ENCODE measurements around the gene BCL11B.
"Not testable (repeated sequence)": the region's sequence is repeated elsewhere in the genome, so short reads cannot be mapped to it uniquely, and the experiment has no call there.

BCL11B gene

GRCh38 chr14:99239661-99240092 lies 32.3 kb downstream of the BCL11B start:
- DNase-seq (ENCODE audit: low read depth) = no peak

GRCh38 chr14:99238216-99238615 lies 33.8 kb downstream of the BCL11B start:
- DNase-seq (ENCODE audit: low read depth) = no peak

- DNase-seq (ENCODE audit: low read depth) = no peak
Measured at GRCh38 chr14:99237288-99237687, 34.7 kb downstream of the BCL11B start.

- no peak for DNase-seq (ENCODE audit: low read depth)
Measured at GRCh38 chr14:99236386-99237138, 35.4 kb downstream of the BCL11B start.

DNA sequence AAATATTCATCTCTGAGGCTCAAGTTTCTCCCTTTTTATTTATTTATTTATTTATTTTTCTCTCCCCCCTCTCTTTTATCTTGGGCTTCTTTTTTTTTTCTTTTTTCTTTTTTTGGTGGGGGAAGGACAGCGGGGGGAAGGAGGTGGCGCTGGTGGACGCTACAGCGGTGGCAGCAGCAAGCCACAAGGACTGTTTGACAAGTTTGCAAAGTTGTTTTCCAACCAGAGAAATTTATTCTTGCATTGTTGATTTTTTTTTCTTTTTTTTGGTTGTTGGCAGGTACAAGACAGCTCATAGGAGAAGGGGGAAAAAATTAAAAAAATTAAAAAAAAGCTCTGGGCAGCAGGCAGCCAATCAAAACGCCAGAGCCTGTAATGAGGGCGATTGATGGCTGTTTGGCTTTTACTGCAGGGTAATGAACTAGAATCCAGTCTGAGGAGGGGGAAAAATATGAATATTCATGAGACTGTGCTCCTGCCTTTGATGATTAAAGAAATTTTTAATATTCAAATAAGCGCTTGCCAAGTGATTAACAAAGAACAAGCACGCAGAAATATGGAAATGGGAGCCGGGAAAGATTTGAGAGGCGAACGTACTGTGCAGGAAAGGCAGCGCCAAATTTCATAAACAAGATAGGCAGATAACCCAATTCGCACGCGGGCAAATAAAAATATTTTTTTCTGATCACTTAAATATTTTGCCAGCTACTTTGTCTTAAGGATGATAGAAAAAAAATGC lies 36.2 kb downstream of the BCL11B start:
- no peak for DNase-seq (ENCODE audit: low read depth)

DNA sequence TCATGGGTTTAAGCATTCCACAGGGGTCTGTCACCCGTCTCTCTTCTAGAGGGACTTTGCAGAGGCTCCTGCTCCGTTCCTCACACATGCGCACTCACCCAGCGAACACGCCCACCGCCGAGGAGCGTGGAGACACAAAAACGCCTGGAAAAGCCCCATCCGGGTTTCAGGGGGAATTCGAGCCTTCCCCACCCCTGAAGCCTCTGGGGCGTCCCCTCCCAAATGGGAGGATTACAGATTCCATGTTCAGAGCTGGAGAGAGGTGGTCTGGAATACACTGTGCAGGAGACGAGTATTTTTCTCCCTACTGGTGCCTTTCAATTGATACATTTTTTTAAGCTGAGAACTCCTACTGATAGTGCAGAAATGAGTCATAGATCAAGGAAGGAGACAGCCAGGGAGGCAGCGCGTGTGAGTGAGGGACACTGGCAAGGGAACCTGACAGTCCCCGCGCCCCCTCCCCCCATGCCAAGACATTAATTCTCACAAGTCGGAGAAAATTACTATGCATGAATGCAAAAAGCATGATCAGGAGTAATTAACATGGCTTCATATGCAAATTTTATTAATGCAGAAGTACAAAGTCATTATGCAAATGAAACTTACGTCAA lies 36.9 kb downstream of the BCL11B start:
- DNase-seq (ENCODE audit: low read depth) = no peak

DNA sequence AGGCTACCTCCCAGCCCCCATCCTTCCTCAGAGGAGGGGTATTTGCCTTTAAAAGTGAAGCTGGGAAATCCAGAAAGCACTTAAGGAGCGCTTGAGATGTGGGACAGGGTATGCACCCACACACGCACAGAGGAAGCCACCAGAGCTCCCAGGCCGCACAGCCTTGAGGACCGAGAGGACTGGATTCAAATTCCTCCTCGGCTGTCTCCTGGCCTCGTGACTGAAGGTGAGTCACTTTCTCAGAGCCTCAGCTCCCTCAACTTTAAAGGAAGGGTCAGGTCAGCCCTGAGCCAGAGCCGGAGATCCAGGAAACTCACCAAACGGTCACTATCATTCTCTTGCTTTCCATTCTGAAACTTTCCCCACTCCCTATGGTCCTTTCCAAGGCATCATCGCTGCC lies 37.6 kb downstream of the BCL11B start:
- no peak for DNase-seq (ENCODE audit: low read depth)

DNA sequence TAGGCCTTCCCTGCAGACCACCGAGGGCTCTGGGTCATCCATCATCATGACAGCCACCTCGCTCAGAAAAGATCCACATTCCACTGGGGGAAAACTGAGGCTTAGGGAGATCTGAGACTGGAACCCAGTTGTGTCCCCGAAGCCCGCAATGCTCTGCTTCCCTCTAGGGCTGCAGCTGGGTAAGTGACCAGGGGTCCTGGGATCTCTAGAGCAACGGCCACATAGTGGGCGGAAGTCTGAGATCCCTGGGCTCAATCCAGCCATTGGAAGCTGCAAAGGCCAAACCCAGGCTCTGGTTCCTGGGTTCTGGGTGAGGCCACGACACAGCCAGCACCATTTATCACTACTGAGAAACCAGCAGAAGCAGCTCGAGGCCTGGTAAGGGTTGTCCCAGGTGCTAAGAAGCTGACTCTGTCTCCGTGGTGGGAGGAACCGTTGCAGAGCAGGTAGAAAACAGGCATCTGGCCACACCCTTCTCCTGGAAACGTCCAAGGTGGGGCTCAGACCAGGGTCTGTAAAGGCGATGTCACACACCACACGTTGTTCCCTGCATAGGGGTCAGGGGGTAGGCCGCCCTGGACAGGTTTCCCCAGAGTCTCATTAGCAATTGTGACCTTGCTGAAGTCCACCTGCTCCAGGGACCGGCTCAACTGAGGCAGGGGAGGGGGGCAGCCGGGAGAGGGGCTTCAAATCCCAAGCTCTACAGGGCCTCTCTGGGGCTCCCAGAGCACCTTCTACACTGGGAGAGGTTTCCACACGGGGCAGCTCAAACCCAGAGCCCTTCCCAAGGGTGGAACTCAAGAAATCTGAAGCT lies 38.6 kb downstream of the BCL11B start:
- no peak for DNase-seq (ENCODE audit: low read depth)

DNA sequence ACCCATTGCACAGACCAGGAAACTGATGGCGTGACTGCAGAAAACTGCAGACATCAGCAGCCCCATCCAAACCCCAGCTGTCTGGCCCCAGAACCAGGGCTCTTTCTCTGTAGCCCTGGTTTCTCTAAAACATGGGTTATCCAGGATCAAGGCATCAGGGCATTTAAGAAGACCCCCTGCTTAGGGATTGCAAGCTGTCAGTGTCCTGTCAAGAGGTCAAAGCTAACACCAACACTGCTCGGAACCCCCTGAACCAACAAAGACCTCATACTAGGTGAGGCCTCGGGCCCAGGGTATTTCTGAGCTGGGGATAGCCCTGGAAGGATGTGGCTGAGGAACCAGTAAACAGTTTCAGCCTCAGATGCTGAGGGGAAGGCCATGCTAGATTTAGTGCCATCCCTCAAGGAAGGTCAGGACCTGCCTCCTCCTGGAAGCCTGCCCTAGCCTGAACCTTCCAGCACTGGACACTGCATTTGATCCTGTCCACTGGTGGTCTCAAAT lies 39.2 kb downstream of the BCL11B start:
- no peak for DNase-seq (ENCODE audit: low read depth)

GRCh38 chr14:99231850-99232713 lies 39.9 kb downstream of the BCL11B start:
- no peak for DNase-seq (ENCODE audit: low read depth)

DNA sequence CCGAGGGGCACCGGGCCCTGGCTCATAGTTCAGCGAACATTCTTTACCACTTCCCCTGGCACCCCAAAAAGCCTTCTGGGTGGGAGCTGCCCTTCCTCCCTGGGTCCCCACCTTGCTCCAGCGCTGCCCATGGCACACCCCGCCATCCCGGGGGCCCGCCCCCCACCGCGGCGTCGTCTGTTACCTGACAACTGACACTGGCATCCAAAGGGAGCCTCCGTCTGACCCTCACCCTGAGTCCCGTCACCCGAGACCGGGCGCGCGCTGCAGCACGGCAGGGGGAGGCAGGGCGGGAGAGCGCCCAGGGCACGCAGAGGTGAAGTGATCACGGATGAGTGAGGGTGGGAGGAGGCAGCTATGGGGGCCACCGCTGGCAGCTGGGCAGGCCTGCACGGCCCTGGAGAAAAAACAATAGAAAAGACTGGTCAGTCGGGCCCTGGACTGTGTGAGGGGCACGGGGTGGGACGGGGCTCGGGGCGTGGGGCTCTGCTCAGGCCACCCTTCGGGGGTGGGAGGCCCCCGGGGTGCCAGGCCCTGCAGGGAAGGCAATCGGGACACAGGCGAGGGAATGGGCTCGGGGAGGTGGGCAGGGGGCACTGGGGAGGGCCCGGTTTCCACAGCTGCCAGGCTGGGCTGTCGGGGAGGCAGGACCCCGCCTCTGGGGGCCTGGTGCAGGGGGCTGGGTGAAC lies 40.7 kb downstream of the BCL11B start:
- no peak for DNase-seq (ENCODE audit: low read depth)

DNA sequence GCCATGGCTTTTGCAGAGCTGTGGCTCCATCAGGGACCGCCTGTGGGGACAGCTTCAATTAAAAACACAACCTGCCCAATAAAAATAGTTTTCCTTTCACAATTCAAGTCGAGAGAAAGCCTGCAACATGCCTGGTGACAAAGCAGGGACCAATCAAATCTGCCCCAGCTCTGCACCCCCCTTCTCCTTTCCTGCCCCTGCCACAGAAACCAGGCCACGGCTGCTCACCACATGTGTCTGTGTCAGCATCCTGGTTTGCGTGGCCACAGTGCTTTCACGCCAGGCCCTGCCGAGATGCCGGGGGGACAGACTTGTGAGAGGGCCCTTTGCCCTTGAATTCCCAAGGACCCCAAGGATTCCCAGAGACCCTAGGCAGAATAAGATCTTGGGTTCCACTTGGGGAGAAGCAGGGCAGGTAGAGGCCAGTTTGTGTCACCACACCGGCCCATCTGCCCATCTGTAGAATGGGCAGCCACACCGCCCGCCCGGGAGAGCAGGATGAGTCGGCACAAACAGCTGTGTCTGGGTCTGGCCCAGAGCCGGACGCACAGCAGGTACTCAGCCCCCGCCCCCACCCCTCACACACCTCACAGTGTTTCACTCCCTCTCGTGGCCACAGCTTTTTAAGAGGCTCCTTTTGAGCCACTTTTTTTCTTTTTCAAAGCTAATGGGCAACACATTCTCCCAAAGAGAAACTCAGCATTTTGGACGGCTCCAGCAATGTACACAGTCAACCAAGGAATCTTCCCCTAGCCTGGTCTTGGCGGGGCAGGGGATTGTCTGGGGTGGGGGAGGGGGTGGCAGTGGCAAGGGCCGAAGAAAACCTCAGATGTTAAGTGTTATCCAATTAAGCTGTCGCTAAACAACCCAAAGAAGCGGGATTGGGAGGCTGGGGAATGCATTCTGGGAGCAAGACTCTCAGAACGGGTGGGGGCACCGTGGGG lies 41.5 kb downstream of the BCL11B start:
- no peak for DNase-seq (ENCODE audit: low read depth)

- no peak for DNase-seq (ENCODE audit: low read depth)
Measured at GRCh38 chr14:99229654-99230207, 42.3 kb downstream of the BCL11B start.

- DNase-seq (ENCODE audit: low read depth) = not testable (repeated sequence)
Measured at GRCh38 chr14:99228760-99229159, 43.2 kb downstream of the BCL11B start.

DNA sequence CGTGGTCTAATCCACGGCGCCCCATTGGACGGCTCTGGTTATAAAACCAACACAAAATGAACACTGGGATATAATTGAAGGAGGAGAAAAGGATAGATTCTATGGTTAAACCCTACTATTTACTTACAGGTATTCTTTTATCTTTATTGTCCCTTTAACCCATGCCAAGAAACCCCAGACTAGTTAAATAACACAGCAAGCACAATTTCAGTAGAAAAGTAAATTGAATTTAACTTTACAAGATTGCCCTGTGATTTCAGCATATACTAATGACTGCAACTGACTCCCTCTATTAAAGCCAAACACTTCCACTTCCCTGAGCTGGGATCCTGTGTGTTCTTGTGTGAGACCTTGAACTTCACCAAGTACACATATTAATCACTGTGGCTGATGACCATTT lies 45.3 kb downstream of the BCL11B start:
- no peak for DNase-seq (ENCODE audit: low read depth)

- no peak for DNase-seq (ENCODE audit: low read depth)
Measured at GRCh38 chr14:99225436-99226203, 46.4 kb downstream of the BCL11B start.

- no peak for DNase-seq (ENCODE audit: low read depth)
Measured at GRCh38 chr14:99224948-99225347, 47.0 kb downstream of the BCL11B start.

Data from CMK (cell line).